ENCODE measurements around the gene ADAMTS17. TPM values are rescaled to one million over a fixed set of nuclear protein-coding genes. Genes with fewer than 3 reads are reported as not detected.

The ADAMTS17 gene
- polyA plus RNA-seq: 1 to 10 TPM in 2 of 4 donors, under 1 TPM in 2; 0.45 to 3.1 (median 1.2) TPM
- long read RNA-seq, donor 1: 0 reads
- long read RNA-seq, donor 2: 0 reads
- long read RNA-seq, donor 3: 0 reads
- long read RNA-seq, donor 4: 0 reads
- long read RNA-seq, donor 5: 0 reads
- long read RNA-seq, donor 6: 0 reads
- long read RNA-seq, donor 7: 0 reads
- long read RNA-seq, donor 8: 0 reads
- long read RNA-seq, donor 9: 0 reads
- long read RNA-seq, donor 10: 0 reads

- Histone ChIP-seq H3K4me1 (ENCODE audit: control insufficient read depth in 3 of 3, insufficient read depth in 2 of 3, low read depth in 1 of 3, low read length in 2 of 3) (peaks cover 0 to 5% (median 0%) of the 10 kb centered on the region in 3 donors), H3K4me3 (ENCODE audit: low read depth in 1 of 3, low read length in 3 of 3) (peak within 1 kb of the TSS; percentile 46 to 80 (median 50)), H3K27me3 (ENCODE audit: control insufficient read depth in 3 of 3, insufficient read depth in 3 of 3, low read length in 3 of 3) (peaks cover 0 to 20% (median 0%) of the 10 kb centered on the region in 3 donors), H3K27ac (ENCODE audit: low read depth in 1 of 3, low read length in 2 of 3) (peak within 1 kb of the TSS in 2 of 3 donors; percentile 8 to 84), H3K9me3 (ENCODE audit: control insufficient read depth in 2 of 2, insufficient read depth in 1 of 2, low read depth in 1 of 2, low read length in 1 of 2) (no peaks in the 10 kb centered on the region), H3K36me3 (ENCODE audit: control insufficient read depth in 3 of 3, insufficient read depth in 2 of 3, low read depth in 1 of 3, low read length in 3 of 3) (no peaks in the 10 kb centered on the region)
- DNase-seq: peak; percentile 97 to 98
- WGBS, 3 donors: 2 to 3% (median 2%) methylated on average over 58 to 59 of the region's 59 CpGs
- no peak for FAIRE-seq
These were observed at the start of gene ADAMTS17 for GRCh38 chr15:100341750-100342560. ADAMTS17 (minus strand) TSS chr15:100341975; CDS start chr15:100341899, 76 bp downstream.

- Histone ChIP-seq H3K4me1 (ENCODE audit: control insufficient read depth in 3 of 3, insufficient read depth in 2 of 3, low read depth in 1 of 3, low read length in 2 of 3) (no peaks in the 10 kb centered on the region), H3K9me3 (ENCODE audit: control insufficient read depth in 2 of 2, insufficient read depth in 1 of 2, low read depth in 1 of 2, low read length in 1 of 2) (peaks cover 2 to 34% of the 10 kb centered on the region in 2 donors), H3K4me3 (ENCODE audit: low read depth in 1 of 3, low read length in 3 of 3) (no peak overlapping the region), H3K27me3 (ENCODE audit: control insufficient read depth in 3 of 3, insufficient read depth in 3 of 3, low read length in 3 of 3) (peaks cover 0 to 3% (median 0%) of the 10 kb centered on the region in 3 donors), H3K36me3 (ENCODE audit: control insufficient read depth in 3 of 3, insufficient read depth in 2 of 3, low read depth in 1 of 3, low read length in 3 of 3) (no peaks in the 10 kb centered on the region), H3K27ac (ENCODE audit: low read depth in 1 of 3, low read length in 2 of 3) (no peak overlapping the region)
- 82 to 88% (median 86%) methylated on average over 3 of the region's 3 CpGs for WGBS, 3 donors
- no peak for FAIRE-seq
- DNase-seq: no peak
These were observed 43.7 kb upstream of the ADAMTS17 start for GRCh38 chr15:100385300-100386050.

- H3K4me3 ChIP-seq (ENCODE audit: low read depth in 1 of 3, low read length in 3 of 3): no peak overlapping the region
- H3K9me3 ChIP-seq (ENCODE audit: control insufficient read depth in 2 of 2, insufficient read depth in 1 of 2, low read depth in 1 of 2, low read length in 1 of 2): peaks cover 2 to 35% of the 10 kb centered on the region in 2 donors
- no peaks in the 10 kb centered on the region for H3K36me3 ChIP-seq (ENCODE audit: control insufficient read depth in 3 of 3, insufficient read depth in 2 of 3, low read depth in 1 of 3, low read length in 3 of 3)
- DNase-seq (no peak), FAIRE-seq (no peak)
- no peak overlapping the region for H3K27ac ChIP-seq (ENCODE audit: low read depth in 1 of 3, low read length in 2 of 3)
- H3K4me1 ChIP-seq (ENCODE audit: control insufficient read depth in 3 of 3, insufficient read depth in 2 of 3, low read depth in 1 of 3, low read length in 2 of 3): no peaks in the 10 kb centered on the region
- 73 to 76% (median 76%) methylated on average over 7 to 10 of the region's 10 CpGs for WGBS, 3 donors
- H3K27me3 ChIP-seq (ENCODE audit: control insufficient read depth in 3 of 3, insufficient read depth in 3 of 3, low read length in 3 of 3): peaks cover 0 to 3% (median 0%) of the 10 kb centered on the region in 3 donors
These were observed 42.3 kb upstream of the ADAMTS17 start for GRCh38 chr15:100384108-100384410.

GRCh38 chr15:100383302-100384107 is 41.7 kb upstream of the ADAMTS17 start:
- peaks cover 2 to 35% of the 10 kb centered on the region in 2 donors for H3K9me3 ChIP-seq (ENCODE audit: control insufficient read depth in 2 of 2, insufficient read depth in 1 of 2, low read depth in 1 of 2, low read length in 1 of 2)
- no peak for FAIRE-seq
- H3K27me3 ChIP-seq (ENCODE audit: control insufficient read depth in 3 of 3, insufficient read depth in 3 of 3, low read length in 3 of 3): peaks cover 0 to 3% (median 0%) of the 10 kb centered on the region in 3 donors
- peak; percentile 11 to 26 for DNase-seq
- no peak overlapping the region for H3K4me3 ChIP-seq (ENCODE audit: low read depth in 1 of 3, low read length in 3 of 3)
- H3K27ac ChIP-seq (ENCODE audit: low read depth in 1 of 3, low read length in 2 of 3): no peak overlapping the region
- H3K36me3 ChIP-seq (ENCODE audit: control insufficient read depth in 3 of 3, insufficient read depth in 2 of 3, low read depth in 1 of 3, low read length in 3 of 3): no peaks in the 10 kb centered on the region
- 12 to 25% (median 12%) methylated on average over 3 of the region's 3 CpGs for WGBS, 3 donors
- no peaks in the 10 kb centered on the region for H3K4me1 ChIP-seq (ENCODE audit: control insufficient read depth in 3 of 3, insufficient read depth in 2 of 3, low read depth in 1 of 3, low read length in 2 of 3)

- DNase-seq (no peak), FAIRE-seq (no peak)
- no peak overlapping the region for H3K27ac ChIP-seq (ENCODE audit: low read depth in 1 of 3, low read length in 2 of 3)
- H3K4me1 ChIP-seq (ENCODE audit: control insufficient read depth in 3 of 3, insufficient read depth in 2 of 3, low read depth in 1 of 3, low read length in 2 of 3): no peaks in the 10 kb centered on the region
- H3K9me3 ChIP-seq (ENCODE audit: control insufficient read depth in 2 of 2, insufficient read depth in 1 of 2, low read depth in 1 of 2, low read length in 1 of 2): peaks cover 0 to 7% of the 10 kb centered on the region in 2 donors
- peaks cover 5 to 17% (median 8%) of the 10 kb centered on the region in 3 donors for H3K27me3 ChIP-seq (ENCODE audit: control insufficient read depth in 3 of 3, insufficient read depth in 3 of 3, low read length in 3 of 3)
- H3K36me3 ChIP-seq (ENCODE audit: control insufficient read depth in 3 of 3, insufficient read depth in 2 of 3, low read depth in 1 of 3, low read length in 3 of 3): no peaks in the 10 kb centered on the region
- H3K4me3 ChIP-seq (ENCODE audit: low read depth in 1 of 3, low read length in 3 of 3): no peak overlapping the region
- WGBS, 3 donors: 17 to 38% (median 26%) methylated on average over 4 to 8 of the region's 8 CpGs
These were observed 32.2 kb upstream of the ADAMTS17 start for GRCh38 chr15:100373942-100374341.

- Histone ChIP-seq H3K4me1 (ENCODE audit: control insufficient read depth in 3 of 3, insufficient read depth in 2 of 3, low read depth in 1 of 3, low read length in 2 of 3) (no peaks in the 10 kb centered on the region), H3K36me3 (ENCODE audit: control insufficient read depth in 3 of 3, insufficient read depth in 2 of 3, low read depth in 1 of 3, low read length in 3 of 3) (no peaks in the 10 kb centered on the region), H3K27me3 (ENCODE audit: control insufficient read depth in 3 of 3, insufficient read depth in 3 of 3, low read length in 3 of 3) (peaks cover 5 to 17% (median 8%) of the 10 kb centered on the region in 3 donors), H3K4me3 (ENCODE audit: low read depth in 1 of 3, low read length in 3 of 3) (peak overlapping the region in 1 of 3 donors; percentile 14), H3K27ac (ENCODE audit: low read depth in 1 of 3, low read length in 2 of 3) (no peak overlapping the region), H3K9me3 (ENCODE audit: control insufficient read depth in 2 of 2, insufficient read depth in 1 of 2, low read depth in 1 of 2, low read length in 1 of 2) (peaks cover 0 to 7% of the 10 kb centered on the region in 2 donors)
- DNase-seq (no peak), FAIRE-seq (no peak)
- 4 to 14% (median 12%) methylated on average over 29 to 82 of the region's 82 CpGs for WGBS, 3 donors
These were observed 31.5 kb upstream of the ADAMTS17 start for GRCh38 chr15:100373120-100373896.

GRCh38 chr15:100372739-100373119 is 31.0 kb upstream of the ADAMTS17 start:
- Histone ChIP-seq H3K4me1 (ENCODE audit: control insufficient read depth in 3 of 3, insufficient read depth in 2 of 3, low read depth in 1 of 3, low read length in 2 of 3) (no peaks in the 10 kb centered on the region), H3K27ac (ENCODE audit: low read depth in 1 of 3, low read length in 2 of 3) (no peak overlapping the region), H3K36me3 (ENCODE audit: control insufficient read depth in 3 of 3, insufficient read depth in 2 of 3, low read depth in 1 of 3, low read length in 3 of 3) (no peaks in the 10 kb centered on the region), H3K9me3 (ENCODE audit: control insufficient read depth in 2 of 2, insufficient read depth in 1 of 2, low read depth in 1 of 2, low read length in 1 of 2) (peaks cover 0 to 5% of the 10 kb centered on the region in 2 donors), H3K27me3 (ENCODE audit: control insufficient read depth in 3 of 3, insufficient read depth in 3 of 3, low read length in 3 of 3) (peaks cover 5 to 17% (median 8%) of the 10 kb centered on the region in 3 donors), H3K4me3 (ENCODE audit: low read depth in 1 of 3, low read length in 3 of 3) (peak overlapping the region in 1 of 3 donors; percentile 12)
- DNase-seq (no peak), FAIRE-seq (no peak)
- WGBS, 3 donors: 24 to 27% (median 26%) methylated on average over 9 of the region's 9 CpGs
